ENCODE results near the gene ANTXR1.
"Not testable (repeated sequence)": the region's sequence is repeated elsewhere in the genome, so short reads cannot be mapped to it uniquely, and the experiment has no call there.

ANTXR1 gene

GRCh38 chr2:69169655-69170389 lies 156.8 kb downstream of the ANTXR1 start:
- DNase-seq: no peak

GRCh38 chr2:69170661-69171060 lies 157.7 kb downstream of the ANTXR1 start:
- no peak for DNase-seq

- DNase-seq: no peak
These were observed 158.3 kb downstream of the ANTXR1 start for GRCh38 chr2:69171116-69171896.

GRCh38 chr2:69171897-69172525 lies 159.0 kb downstream of the ANTXR1 start:
- no peak for DNase-seq

- no peak for DNase-seq
These were observed 160.7 kb downstream of the ANTXR1 start for GRCh38 chr2:69173706-69174105.

GRCh38 chr2:69174211-69174610 lies 161.2 kb downstream of the ANTXR1 start:
- DNase-seq: not testable (repeated sequence)

GRCh38 chr2:69175790-69176715 lies 163.1 kb downstream of the ANTXR1 start:
- DNase-seq: no peak

- no peak for DNase-seq
These were observed 164.2 kb downstream of the ANTXR1 start for GRCh38 chr2:69177063-69177771.

GRCh38 chr2:69177785-69178636 lies 165.0 kb downstream of the ANTXR1 start:
- DNase-seq: peak; percentile 42

GRCh38 chr2:69178756-69179155 lies 165.8 kb downstream of the ANTXR1 start:
- DNase-seq: no peak

- no peak for DNase-seq
These were observed 167.2 kb downstream of the ANTXR1 start for GRCh38 chr2:69180227-69180626.

GRCh38 chr2:69180974-69181373 lies 168.0 kb downstream of the ANTXR1 start:
- no peak for DNase-seq

GRCh38 chr2:69181806-69182427 lies 168.9 kb downstream of the ANTXR1 start:
- DNase-seq: no peak

- no peak for DNase-seq
These were observed 170.7 kb downstream of the ANTXR1 start for GRCh38 chr2:69183659-69184058.

- DNase-seq: no peak
These were observed 171.2 kb downstream of the ANTXR1 start for GRCh38 chr2:69184224-69184623.

GRCh38 chr2:69185807-69186206 lies 172.8 kb downstream of the ANTXR1 start:
- DNase-seq: no peak

GRCh38 chr2:69186614-69187013 lies 173.6 kb downstream of the ANTXR1 start:
- DNase-seq: no peak

GRCh38 chr2:69188182-69188900 lies 175.4 kb downstream of the ANTXR1 start:
- DNase-seq: no peak

- DNase-seq: no peak
These were observed 177.9 kb downstream of the ANTXR1 start for GRCh38 chr2:69190743-69191404.
